ENCODE results near the gene GLT8D2. TPM values are rescaled to one million over a fixed set of nuclear protein-coding genes. Genes with fewer than 3 reads are reported as not detected.

Gene GLT8D2
- total and polyA plus RNA-seq, 2 of the 13 experiments (the other 11 are each of a cell fraction or from before 2014, with no cell fraction given), result not detected

DNA sequence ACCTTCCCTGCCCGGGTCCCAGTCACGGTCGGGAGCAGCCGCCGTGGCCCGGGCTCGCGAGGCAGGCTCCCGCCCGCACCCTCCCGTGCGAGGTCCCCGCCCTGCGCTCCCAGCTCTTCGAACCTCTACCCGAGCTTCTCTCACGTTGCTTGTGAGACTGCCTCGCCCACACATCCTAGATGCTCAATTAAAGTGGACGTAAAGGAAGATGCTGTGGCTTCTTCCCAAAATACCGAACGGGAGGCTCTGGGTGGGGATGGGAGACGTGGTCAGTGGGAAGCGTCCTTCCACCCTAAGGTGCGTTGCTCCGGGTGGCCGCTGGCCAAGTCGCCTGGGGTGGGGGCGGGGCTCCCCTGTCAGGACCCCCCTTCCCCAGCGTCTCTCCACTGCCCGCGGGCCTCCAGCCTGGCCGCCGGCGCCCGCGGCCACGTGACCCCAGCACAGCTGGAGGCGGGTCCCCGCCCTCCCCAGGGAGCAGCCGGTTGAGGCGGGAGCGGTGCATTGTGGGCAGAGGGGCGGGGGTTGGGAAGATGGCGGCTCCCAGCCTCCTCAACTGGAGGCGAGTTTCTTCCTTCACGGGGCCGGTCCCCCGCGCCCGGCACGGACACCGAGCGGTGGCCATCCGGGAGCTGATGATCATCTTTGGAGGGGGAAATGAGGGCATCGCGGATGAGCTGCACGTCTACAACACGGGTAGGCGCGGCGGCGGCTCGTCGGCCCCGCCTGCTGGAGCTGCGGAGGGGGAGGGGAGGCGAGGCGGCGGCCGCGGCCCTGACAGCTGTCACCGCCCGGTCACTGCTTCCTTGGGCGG, 14.2 kb upstream of the GLT8D2 start, which contains the start of gene HCFC2 (continued):
- TF ChIP-seq, protein P1, sequence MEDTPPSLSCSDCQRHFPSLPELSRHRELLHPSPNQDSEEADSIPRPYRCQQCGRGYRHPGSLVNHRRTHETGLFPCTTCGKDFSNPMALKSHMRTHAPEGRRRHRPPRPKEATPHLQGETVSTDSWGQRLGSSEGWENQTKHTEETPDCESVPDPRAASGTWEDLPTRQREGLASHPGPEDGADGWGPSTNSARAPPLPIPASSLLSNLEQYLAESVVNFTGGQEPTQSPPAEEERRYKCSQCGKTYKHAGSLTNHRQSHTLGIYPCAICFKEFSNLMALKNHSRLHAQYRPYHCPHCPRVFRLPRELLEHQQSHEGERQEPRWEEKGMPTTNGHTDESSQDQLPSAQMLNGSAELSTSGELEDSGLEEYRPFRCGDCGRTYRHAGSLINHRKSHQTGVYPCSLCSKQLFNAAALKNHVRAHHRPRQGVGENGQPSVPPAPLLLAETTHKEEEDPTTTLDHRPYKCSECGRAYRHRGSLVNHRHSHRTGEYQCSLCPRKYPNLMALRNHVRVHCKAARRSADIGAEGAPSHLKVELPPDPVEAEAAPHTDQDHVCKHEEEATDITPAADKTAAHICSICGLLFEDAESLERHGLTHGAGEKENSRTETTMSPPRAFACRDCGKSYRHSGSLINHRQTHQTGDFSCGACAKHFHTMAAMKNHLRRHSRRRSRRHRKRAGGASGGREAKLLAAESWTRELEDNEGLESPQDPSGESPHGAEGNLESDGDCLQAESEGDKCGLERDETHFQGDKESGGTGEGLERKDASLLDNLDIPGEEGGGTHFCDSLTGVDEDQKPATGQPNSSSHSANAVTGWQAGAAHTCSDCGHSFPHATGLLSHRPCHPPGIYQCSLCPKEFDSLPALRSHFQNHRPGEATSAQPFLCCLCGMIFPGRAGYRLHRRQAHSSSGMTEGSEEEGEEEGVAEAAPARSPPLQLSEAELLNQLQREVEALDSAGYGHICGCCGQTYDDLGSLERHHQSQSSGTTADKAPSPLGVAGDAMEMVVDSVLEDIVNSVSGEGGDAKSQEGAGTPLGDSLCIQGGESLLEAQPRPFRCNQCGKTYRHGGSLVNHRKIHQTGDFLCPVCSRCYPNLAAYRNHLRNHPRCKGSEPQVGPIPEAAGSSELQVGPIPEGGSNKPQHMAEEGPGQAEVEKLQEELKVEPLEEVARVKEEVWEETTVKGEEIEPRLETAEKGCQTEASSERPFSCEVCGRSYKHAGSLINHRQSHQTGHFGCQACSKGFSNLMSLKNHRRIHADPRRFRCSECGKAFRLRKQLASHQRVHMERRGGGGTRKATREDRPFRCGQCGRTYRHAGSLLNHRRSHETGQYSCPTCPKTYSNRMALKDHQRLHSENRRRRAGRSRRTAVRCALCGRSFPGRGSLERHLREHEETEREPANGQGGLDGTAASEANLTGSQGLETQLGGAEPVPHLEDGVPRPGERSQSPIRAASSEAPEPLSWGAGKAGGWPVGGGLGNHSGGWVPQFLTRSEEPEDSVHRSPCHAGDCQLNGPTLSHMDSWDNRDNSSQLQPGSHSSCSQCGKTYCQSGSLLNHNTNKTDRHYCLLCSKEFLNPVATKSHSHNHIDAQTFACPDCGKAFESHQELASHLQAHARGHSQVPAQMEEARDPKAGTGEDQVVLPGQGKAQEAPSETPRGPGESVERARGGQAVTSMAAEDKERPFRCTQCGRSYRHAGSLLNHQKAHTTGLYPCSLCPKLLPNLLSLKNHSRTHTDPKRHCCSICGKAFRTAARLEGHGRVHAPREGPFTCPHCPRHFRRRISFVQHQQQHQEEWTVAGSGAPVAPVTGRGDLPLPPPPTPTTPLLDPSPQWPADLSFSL (CRISPR knock-in tag; IDR thresholded peaks at IDR 0.05), result no peak
- TF ChIP-seq AGO2 (optimal IDR thresholded peaks at IDR 0.05; ENCODE audit: low read depth, low read length) (peak; percentile 47), SPEN (CRISPR knock-in tag; IDR thresholded peaks at IDR 0.05; ENCODE audit: low read depth) (peak; percentile 86), TARDBP (CRISPR knock-in tag; IDR thresholded peaks at IDR 0.05) (peak; percentile 64; the same call in 1 of the 2 replicates), SRSF1 (optimal IDR thresholded peaks at IDR 0.05; ENCODE audit: low read depth, low read length) (no peak), TBX3 (IDR thresholded peaks at IDR 0.05; ENCODE audit: borderline replicate concordance) (no peak), ZNF616 (CRISPR knock-in tag; IDR thresholded peaks at IDR 0.05; ENCODE audit: low read depth) (0 out of 2 replicates have a peak, but pooled peaks have one; percentile 9), MAF1 (CRISPR knock-in tag; IDR thresholded peaks at IDR 0.05; ENCODE audit: borderline replicate concordance) (no peak), ASH2L (IDR thresholded peaks at IDR 0.05; ENCODE audit: insufficient read length, low read depth, low read length) (peak; percentile 98), ZNF563 (CRISPR knock-in tag; IDR thresholded peaks at IDR 0.05) (peak; percentile 65; the same call in 1 of the 2 replicates), ZNF333 (CRISPR knock-in tag; IDR thresholded peaks at IDR 0.05; ENCODE audit: borderline replicate concordance) (0 out of 2 replicates have a peak, but pooled peaks have one; percentile 25), ZNF572 (CRISPR knock-in tag; IDR thresholded peaks at IDR 0.05) (no peak)
- TF ChIP-seq, protein P2, sequence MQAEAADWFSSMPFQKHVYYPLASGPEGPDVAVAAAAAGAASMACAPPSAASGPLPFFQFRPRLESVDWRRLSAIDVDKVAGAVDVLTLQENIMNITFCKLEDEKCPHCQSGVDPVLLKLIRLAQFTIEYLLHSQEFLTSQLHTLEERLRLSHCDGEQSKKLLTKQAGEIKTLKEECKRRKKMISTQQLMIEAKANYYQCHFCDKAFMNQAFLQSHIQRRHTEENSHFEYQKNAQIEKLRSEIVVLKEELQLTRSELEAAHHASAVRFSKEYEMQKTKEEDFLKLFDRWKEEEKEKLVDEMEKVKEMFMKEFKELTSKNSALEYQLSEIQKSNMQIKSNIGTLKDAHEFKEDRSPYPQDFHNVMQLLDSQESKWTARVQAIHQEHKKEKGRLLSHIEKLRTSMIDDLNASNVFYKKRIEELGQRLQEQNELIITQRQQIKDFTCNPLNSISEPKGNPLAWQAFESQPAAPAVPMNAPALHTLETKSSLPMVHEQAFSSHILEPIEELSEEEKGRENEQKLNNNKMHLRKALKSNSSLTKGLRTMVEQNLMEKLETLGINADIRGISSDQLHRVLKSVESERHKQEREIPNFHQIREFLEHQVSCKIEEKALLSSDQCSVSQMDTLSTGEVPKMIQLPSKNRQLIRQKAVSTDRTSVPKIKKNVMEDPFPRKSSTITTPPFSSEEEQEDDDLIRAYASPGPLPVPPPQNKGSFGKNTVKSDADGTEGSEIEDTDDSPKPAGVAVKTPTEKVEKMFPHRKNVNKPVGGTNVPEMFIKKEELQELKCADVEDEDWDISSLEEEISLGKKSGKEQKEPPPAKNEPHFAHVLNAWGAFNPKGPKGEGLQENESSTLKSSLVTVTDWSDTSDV (CRISPR knock-in tag; IDR thresholded peaks at IDR 0.05), result 0 out of 2 replicates have a peak, but pooled peaks have one; percentile 33
- TF ChIP-seq, protein P3, sequence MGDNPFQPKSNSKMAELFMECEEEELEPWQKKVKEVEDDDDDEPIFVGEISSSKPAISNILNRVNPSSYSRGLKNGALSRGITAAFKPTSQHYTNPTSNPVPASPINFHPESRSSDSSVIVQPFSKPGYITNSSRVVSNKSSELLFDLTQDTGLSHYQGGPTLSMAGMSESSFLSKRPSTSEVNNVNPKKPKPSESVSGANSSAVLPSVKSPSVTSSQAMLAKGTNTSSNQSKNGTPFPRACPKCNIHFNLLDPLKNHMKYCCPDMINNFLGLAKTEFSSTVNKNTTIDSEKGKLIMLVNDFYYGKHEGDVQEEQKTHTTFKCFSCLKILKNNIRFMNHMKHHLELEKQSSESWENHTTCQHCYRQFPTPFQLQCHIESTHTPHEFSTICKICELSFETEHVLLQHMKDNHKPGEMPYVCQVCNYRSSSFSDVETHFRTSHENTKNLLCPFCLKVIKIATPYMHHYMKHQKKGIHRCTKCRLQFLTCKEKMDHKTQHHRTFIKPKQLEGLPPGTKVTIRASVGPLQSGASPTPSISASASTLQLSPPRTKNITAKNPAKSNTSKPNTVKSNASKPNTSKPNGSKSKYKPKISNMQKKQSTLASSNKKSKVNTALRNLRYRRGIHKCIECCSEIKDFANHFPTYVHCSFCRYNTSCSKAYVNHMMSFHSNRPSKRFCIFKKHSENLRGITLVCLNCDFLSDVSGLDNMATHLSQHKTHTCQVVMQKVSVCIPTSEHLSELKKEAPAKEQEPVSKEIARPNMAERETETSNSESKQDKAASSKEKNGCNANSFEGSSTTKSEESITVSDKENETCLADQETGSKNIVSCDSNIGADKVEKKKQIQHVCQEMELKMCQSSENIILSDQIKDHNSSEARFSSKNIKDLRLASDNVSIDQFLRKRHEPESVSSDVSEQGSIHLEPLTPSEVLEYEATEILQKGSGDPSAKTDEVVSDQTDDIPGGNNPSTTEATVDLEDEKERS (CRISPR knock-in tag; IDR thresholded peaks at IDR 0.05), result 0 out of 2 replicates have a peak, but pooled peaks have one; percentile 44
- TF ChIP-seq, protein P4, sequence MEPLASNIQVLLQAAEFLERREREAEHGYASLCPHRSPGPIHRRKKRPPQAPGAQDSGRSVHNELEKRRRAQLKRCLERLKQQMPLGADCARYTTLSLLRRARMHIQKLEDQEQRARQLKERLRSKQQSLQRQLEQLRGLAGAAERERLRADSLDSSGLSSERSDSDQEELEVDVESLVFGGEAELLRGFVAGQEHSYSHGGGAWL (CRISPR knock-in tag; IDR thresholded peaks at IDR 0.05), result peak; percentile 75
